Inferior parietal cortex (tissue), 1 donor: ENCODE data around the gene APOA1.
"Not testable (repeated sequence)": the region's sequence is repeated elsewhere in the genome, so short reads cannot be mapped to it uniquely, and the experiment has no call there.

ENCODE experiments used
- DNase-seq: peaks from one replicate; pipeline ENCODE4 v3.0.0-alpha.2; 2016; ENCODE audit errors: extremely low spot score

APOA1 gene

GRCh38 chr11:116834535-116835041 is 2.8 kb downstream of the APOA1 start:
- not testable (repeated sequence) for DNase-seq

- DNase-seq: no peak
Measured at GRCh38 chr11:116833816-116834534, 3.4 kb downstream of the APOA1 start.

GRCh38 chr11:116833491-116833815 is 4.0 kb downstream of the APOA1 start:
- no peak for DNase-seq

GRCh38 chr11:116832350-116833290 is 4.8 kb downstream of the APOA1 start:
- DNase-seq: no peak

- DNase-seq: no peak
Measured at GRCh38 chr11:116831790-116832349, 5.6 kb downstream of the APOA1 start.

GRCh38 chr11:116830184-116830912 is 7.1 kb downstream of the APOA1 start:
- no peak for DNase-seq

DNA sequence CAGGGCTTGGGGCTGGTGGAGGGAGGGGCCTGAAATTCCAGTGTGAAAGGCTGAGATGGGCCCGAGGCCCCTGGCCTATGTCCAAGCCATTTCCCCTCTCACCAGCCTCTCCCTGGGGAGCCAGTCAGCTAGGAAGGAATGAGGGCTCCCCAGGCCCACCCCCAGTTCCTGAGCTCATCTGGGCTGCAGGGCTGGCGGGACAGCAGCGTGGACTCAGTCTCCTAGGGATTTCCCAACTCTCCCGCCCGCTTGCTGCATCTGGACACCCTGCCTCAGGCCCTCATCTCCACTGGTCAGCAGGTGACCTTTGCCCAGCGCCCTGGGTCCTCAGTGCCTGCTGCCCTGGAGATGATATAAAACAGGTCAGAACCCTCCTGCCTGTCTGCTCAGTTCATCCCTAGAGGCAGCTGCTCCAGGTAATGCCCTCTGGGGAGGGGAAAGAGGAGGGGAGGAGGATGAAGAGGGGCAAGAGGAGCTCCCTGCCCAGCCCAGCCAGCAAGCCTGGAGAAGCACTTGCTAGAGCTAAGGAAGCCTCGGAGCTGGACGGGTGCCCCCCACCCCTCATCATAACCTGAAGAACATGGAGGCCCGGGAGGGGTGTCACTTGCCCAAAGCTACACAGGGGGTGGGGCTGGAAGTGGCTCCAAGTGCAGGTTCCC is 7.8 kb downstream of the APOA1 start, which contains the start of gene APOC3:
APOC3 (plus strand) TSS at position 383 of the 659 bp plus-strand sequence. CDS start 676 bp downstream, outside the sequence.
- no peak for DNase-seq

DNA sequence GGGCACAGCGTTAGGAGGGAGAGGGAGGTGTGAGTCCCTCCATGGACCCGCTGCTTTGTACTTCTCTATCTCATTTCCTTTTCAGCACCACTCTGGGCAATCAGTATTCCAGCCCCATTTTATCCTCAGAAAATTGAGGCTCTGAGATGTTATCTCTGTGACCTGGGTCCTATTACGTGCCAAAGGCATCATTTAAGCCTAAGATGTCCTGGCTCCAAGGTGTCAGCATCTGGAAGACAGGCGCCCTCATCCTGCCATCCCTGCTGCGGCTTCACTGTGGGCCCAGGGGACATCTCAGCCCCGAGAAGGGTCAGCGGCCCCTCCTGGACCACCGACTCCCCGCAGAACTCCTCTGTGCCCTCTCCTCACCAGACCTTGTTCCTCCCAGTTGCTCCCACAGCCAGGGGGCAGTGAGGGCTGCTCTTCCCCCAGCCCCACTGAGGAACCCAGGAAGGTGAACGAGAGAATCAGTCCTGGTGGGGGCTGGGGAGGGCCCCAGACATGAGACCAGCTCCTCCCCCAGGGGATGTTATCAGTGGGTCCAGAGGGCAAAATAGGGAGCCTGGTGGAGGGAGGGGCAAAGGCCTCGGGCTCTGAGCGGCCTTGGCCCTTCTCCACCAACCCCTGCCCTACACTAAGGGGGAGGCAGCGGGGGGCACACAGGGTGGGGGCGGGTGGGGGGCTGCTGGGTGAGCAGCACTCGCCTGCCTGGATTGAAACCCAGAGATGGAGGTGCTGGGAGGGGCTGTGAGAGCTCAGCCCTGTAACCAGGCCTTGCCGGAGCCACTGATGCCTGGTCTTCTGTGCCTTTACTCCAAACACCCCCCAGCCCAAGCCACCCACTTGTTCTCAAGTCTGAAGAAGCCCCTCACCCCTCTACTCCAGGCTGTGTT is 8.5 kb downstream of the APOA1 start:
- no peak for DNase-seq

DNA sequence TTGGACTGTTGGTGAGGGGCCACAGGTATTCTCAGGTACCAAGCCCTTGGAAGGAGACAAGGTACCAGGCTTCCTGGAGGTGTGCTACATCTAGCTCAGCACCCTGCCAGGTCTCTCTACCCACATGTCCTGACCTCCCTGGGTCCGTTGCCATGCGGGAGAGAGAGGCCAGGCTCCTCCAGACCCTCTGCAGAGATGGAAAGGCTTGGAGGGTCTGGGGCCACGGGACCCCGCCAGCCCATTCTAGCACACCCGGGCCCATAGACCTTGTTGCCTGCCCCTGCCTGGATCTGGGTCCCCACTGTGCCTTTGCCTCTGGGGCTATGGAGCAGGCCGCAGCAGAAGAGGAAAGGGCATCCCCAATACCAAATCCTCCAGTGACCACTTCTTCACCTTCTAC is 10.0 kb downstream of the APOA1 start:
- DNase-seq: no peak

DNA sequence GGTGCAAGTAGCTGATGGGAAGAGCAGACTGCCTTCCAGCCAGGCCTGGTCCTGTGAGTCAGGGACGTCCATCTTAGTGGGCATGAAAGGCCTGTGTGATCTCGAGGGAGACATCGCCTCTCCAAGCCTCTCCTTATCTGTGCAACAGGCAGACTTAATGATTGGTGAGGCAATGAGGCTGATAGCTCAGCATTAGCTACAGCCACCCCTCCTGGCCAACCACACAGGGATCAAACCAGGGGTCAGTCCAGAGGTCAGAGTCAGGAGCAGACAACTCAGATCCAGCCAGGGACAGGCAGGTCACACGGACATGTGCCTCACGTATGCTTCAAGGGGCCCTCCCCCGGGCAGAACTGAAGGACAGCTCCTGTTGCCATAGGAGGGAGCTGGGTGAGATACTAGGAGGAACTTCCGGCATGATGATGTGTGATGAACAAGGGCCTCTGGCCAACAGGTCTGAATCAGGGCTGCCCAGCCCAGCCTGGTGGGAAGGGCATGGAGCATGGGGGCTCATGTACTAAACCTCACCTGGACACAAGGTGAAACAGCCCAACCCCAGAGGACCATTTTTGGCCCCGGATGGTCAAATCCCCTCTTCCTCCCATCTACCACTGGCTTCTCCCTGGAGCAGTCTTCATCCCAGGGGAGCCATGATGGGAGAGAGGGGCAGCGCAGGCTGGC is 10.5 kb downstream of the APOA1 start:
- no peak for DNase-seq

GRCh38 chr11:116825854-116826750 is 11.3 kb downstream of the APOA1 start:
- DNase-seq: no peak

- DNase-seq: no peak
Measured at GRCh38 chr11:116825434-116825833, 12.0 kb downstream of the APOA1 start.

DNA sequence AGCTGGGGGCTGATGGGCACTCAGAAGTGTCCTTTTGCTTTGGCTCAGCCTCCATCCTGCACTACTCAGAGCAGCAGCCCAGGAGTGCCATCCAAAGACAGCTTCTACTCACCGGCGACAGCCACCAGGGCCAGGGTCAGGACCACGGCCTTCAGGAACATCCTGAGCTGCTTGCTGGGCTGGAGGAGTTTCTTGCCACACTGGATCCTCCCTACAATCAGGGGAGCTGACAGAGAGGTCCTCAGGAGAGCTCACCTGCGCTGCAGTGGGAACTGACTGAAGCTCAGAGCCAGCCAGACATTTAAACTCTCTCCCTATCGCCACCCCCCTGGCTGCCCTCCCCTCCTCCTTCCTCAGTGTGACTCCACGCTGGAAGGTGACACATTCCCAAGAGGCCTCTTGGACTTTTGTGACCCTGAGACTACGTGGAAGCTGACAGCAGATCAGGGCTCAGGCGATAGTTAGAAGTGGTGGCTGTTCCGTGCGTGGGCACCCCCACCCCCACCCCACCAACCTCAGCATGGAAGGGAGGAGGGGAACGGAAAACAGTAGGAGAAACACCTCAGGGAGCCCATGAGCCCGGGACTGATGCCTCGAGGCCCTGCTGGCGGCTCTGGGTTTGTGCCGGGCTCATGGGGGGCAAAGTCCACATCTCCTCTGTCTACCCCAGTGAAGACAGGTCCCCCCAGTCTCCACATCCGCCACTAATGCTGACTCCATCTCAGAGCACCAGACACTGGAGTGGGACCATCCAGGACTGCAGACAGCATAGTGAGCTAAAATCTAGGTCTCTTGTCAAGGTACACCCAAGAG is 14.2 kb downstream of the APOA1 start, which contains the start of gene APOA4:
APOA4 (minus strand) TSS at position 274 of the 813 bp plus-strand sequence; CDS start at position 161, 113 bp downstream.
- no peak for DNase-seq

- DNase-seq: no peak
Measured at GRCh38 chr11:116822575-116822974, 14.8 kb downstream of the APOA1 start.

- DNase-seq: no peak
Measured at GRCh38 chr11:116821050-116821918, 16.1 kb downstream of the APOA1 start.

DNA sequence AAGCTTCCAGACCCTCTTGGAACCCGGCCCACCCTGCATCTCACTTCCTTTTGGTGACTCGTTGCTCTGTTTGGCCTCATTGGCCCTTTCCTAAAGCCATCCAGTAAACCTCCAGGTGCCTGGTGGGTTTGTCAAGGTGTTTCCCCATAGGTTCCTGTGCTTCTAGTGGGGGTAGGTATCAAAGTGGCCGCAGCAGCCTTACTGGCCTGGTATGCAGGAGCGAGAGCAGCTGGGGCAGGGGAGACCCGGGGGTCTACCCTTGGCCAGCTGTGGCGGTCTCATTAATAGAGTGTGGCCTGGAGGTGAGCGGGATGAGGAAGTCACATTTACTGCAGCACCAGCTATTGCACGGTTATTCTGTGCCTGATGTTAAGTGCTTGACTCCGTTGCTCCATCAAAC is 18.4 kb downstream of the APOA1 start:
- DNase-seq: no peak
